ENCODE measurements around the gene GTF3C4. TPM values are rescaled to one million over a fixed set of nuclear protein-coding genes. Genes with fewer than 3 reads are reported as not detected.

GTF3C4 gene
- total RNA-seq, 1 donor from 2014 or later, result 21.3 TPM

GRCh38 chr9:132690696-132691095 lies 20.4 kb downstream of the GTF3C4 start:
- no peak for DNase-seq (ENCODE audit: low read depth)
- Histone ChIP-seq H3K27me3 (ENCODE audit: control insufficient read depth, insufficient read depth, low read length) (no peaks in the 10 kb centered on the region), H3K4me3 (ENCODE audit: low read depth, low read length) (no peak overlapping the region), H3K36me3 (ENCODE audit: control insufficient read depth, insufficient read depth, low read length) (no peaks in the 10 kb centered on the region)
- no peak for TF ChIP-seq CTCF (IDR thresholded peaks at IDR 0.05; ENCODE audit: insufficient read depth, low read length, poor library complexity, severe bottlenecking)

- no peaks in the 10 kb centered on the region for H3K36me3 ChIP-seq (ENCODE audit: control insufficient read depth, insufficient read depth, low read length)
- no peak overlapping the region for H3K4me3 ChIP-seq (ENCODE audit: low read depth, low read length)
- H3K27me3 ChIP-seq (ENCODE audit: control insufficient read depth, insufficient read depth, low read length), result no peaks in the 10 kb centered on the region
- TF ChIP-seq CTCF (IDR thresholded peaks at IDR 0.05; ENCODE audit: insufficient read depth, low read length, poor library complexity, severe bottlenecking), result no peak
- no peak for DNase-seq (ENCODE audit: low read depth)
Observed at GRCh38 chr9:132694144-132694543, 23.9 kb downstream of the GTF3C4 start.

- Histone ChIP-seq H3K36me3 (ENCODE audit: control insufficient read depth, insufficient read depth, low read length) (no peaks in the 10 kb centered on the region), H3K27me3 (ENCODE audit: control insufficient read depth, insufficient read depth, low read length) (no peaks in the 10 kb centered on the region), H3K4me3 (ENCODE audit: low read depth, low read length) (no peak overlapping the region)
- no peak for DNase-seq (ENCODE audit: low read depth)
- no peak for TF ChIP-seq CTCF (IDR thresholded peaks at IDR 0.05; ENCODE audit: insufficient read depth, low read length, poor library complexity, severe bottlenecking)
Observed at GRCh38 chr9:132697230-132697629, 27.0 kb downstream of the GTF3C4 start.

- no peak for DNase-seq (ENCODE audit: low read depth)
- no peak for TF ChIP-seq CTCF (IDR thresholded peaks at IDR 0.05; ENCODE audit: insufficient read depth, low read length, poor library complexity, severe bottlenecking)
Observed at GRCh38 chr9:132698989-132699388, 28.7 kb downstream of the GTF3C4 start.

GRCh38 chr9:132699956-132700355 lies 29.7 kb downstream of the GTF3C4 start:
- TF ChIP-seq CTCF (IDR thresholded peaks at IDR 0.05; ENCODE audit: insufficient read depth, low read length, poor library complexity, severe bottlenecking), result no peak
- no peak for DNase-seq (ENCODE audit: low read depth)
- Histone ChIP-seq H3K27me3 (ENCODE audit: control insufficient read depth, insufficient read depth, low read length) (no peaks in the 10 kb centered on the region), H3K36me3 (ENCODE audit: control insufficient read depth, insufficient read depth, low read length) (no peaks in the 10 kb centered on the region), H3K4me3 (ENCODE audit: low read depth, low read length) (no peak overlapping the region)

More at GRCh38 chr9:132698989-132699388, 28.7 kb downstream of the GTF3C4 start:
- Histone ChIP-seq H3K36me3 (ENCODE audit: control insufficient read depth, insufficient read depth, low read length) (no peaks in the 10 kb centered on the region), H3K27me3 (ENCODE audit: control insufficient read depth, insufficient read depth, low read length) (no peaks in the 10 kb centered on the region), H3K4me3 (ENCODE audit: low read depth, low read length) (no peak overlapping the region)

- no peaks in the 10 kb centered on the region for H3K36me3 ChIP-seq (ENCODE audit: control insufficient read depth, insufficient read depth, low read length)
- no peak overlapping the region for H3K4me3 ChIP-seq (ENCODE audit: low read depth, low read length)
- no peaks in the 10 kb centered on the region for H3K27me3 ChIP-seq (ENCODE audit: control insufficient read depth, insufficient read depth, low read length)
- no peak for TF ChIP-seq CTCF (IDR thresholded peaks at IDR 0.05; ENCODE audit: insufficient read depth, low read length, poor library complexity, severe bottlenecking)
- no peak for DNase-seq (ENCODE audit: low read depth)
Observed at GRCh38 chr9:132702254-132702653, 32.0 kb downstream of the GTF3C4 start.
